Suprapubic skin (tissue), 3 donors: ENCODE data around the gene R3HDM4.

ENCODE experiments used
- CTCF ChIP-seq, 2 donors: fragments of 200-600 bp in 1 of 2; fragments of 450-650 bp in 1 of 2; sonication (generic) in 1 of 2; IDR thresholded peaks; one replicate each; pipeline ENCODE4 v1.5.1; 2016 to 2019; ENCODE audit warnings: antibody characterized with exemption in 2 of 2, mild to moderate bottlenecking in 1 of 2, moderate library complexity in 1 of 2
- POLR2A ChIP-seq, 2 donors: fragments of 450-650 bp; IDR thresholded peaks; one replicate each; pipeline ENCODE4 v1.6.1; 2017; ENCODE audit warnings: antibody characterized with exemption in 2 of 2, mild to moderate bottlenecking in 2 of 2, moderate library complexity in 2 of 2

- TF ChIP-seq CTCF (IDR thresholded peaks at IDR 0.05) (no peak), POLR2A (IDR thresholded peaks at IDR 0.05) (no peak)
These were observed 54.7 kb downstream of the R3HDM4 start for GRCh38 chr19:858284-858683.
